ENCODE data around the gene PPP1R15B.

- TF ChIP-seq CTCF (conservative IDR thresholded peaks at IDR 0.05; ENCODE audit: low read length) (no peak), EZH2phosphoT487 (IDR thresholded peaks at IDR 0.05; ENCODE audit: borderline replicate concordance, low read depth, low read length) (no peak)
Observed at GRCh38 chr1:204405988-204406387, 5.6 kb downstream of the PPP1R15B start.
